AG08396 (cell line): Measurements from ENCODE around the gene LTF.

Experiments
- DNase-seq: peaks from one replicate; pipeline ENCODE4 v3.0.0; 2012; ENCODE audit warnings: low spot score, mixed read lengths

LTF gene

DNA sequence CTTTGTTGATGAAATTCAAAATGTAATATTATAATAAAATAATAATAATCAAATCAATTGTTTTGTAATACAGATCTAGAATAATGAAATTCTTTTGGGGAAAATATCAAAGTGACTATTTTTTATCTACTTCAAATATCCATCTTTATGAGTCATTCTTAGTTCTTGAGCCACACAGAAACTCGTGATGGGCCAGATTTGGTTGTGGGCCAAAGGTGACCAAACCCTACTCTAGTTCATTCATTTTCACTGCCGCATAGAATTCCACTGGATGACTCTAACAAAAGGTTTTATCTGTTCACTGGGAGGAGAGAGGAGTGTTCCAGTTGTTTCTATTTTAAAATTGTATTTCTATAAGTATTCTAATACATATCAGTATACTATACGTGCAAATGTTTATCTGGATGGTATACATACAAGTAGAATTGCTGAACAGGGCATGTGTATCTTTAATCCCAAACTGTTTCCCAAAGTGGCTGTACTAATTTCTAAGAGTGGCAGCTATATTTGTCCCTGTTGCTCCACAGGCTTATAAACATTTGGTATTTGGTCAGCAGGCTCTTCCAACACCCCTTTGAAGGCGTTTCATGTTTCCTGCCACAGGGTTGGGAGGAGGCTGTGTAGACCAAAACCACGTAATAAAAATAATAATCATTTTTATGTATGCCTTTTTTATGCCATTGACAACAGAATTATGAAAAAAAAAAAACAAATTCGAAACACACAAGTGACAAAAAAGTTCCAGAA lies 25.8 kb upstream of the LTF start:
- peak; percentile 52 for DNase-seq

- DNase-seq, result peak; percentile 43
These were observed 25.2 kb upstream of the LTF start for GRCh38 chr3:46489875-46490274.

DNA sequence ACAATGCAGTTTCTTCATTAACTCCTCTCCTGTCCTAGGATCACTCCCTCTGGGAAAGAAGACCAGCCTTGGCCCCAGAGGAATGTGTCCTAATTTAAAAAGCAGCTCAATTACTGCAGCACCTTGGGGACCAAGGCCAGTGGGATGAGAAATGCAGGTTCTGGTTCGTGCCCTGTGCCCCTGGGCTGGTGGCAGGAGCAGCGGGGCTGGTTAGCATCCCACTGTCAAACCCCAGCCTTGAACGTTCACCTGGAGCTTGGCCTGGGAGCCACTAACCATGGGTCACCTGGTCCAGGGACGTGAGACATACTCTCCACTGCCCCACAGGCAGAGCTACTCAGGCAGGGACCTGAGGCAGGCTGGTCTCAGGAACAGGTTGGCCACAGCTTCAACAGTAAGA lies 24.7 kb upstream of the LTF start:
- no peak for DNase-seq

DNA sequence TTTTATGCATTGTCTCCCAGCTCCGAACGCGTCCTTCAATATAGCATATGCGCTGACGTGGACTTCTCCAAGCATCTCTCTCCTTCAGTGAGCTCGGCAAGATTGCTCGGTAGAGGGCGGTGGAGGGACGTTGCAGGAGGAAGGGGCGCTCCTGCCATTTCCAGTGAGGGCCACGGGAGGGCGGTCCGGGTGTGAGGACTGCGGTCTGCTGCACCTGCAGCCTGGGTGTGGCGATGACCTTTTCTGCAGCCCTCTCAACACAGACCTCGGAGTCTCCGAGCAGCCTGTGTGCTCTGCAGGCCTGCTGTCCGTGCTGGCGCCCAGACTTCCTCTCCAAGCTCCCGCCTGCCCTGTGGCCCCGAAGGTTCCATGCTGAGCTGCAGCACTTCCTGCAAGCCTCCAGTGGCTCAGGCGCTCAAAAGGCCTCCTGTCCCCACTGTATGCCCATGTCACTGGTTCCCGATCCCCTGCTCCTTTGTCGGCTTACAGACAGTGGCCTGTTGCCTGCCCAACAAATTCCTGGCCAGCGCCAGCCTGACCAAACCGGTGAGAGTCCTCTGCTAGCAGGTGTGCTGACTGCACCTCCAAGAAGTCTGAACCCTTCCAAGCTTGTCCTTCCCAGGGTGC lies 24.1 kb upstream of the LTF start:
- peak; percentile 88 for DNase-seq

DNA sequence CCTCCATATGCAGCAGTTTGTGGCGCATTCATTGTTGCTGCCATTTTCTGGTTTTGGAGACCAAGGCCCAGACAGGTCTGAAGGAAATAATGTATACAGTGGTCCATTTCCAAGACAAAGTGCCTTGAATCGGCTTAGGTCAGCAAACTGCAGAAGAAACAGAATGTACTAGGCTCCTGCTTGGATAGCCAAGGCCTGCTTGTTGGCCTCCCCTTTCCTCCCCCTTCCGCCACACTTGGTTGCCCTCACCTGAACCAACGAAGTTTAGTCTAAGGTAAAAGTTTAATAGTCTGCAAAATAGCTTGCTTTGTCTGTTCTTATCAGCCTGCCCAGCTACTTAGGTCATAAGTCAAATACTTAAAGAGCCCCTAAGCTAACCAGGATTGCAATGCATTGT lies 21.1 kb upstream of the LTF start:
- DNase-seq, result no peak

DNA sequence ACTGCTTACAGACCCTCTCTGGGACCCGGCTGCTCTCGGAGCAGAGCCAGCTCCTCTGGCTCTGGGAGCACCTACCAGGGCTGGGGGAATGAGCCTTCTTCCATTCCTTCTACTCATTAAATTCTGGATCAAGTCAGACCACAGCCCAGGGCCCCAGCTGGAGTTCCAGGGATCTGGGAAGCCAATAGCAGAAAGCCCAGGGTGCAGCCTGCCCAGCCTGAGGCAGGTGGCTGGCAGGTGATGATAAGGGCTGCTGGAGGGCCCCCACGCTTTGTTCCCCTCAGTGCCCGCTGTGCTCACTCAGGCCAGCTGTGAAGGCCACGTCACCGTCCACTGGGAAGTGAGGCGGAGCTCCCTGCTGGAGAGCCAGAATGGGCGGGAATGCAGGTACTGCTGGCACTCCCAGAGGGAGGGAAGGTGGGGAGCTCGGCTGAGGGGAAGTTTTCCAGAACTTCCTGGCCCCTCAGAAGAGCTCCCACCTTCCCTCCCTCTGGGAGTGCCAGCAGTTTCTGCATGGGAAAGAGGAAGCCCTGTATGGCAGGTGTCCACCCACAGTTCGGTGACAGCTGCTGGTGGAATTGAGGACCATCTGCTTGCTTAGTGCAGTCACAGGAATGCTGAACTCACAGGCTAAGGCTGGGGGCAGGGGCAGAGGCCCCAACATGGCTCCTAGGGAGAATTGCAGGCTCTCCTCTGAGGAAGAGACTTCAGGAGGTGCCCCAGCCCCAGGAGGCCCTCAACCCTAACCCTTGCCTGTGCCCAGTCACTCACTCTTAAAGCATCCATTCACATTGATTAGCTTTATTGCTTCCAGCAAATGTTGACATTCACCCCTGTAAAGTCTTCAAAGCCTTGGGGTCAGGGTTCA lies 20.4 kb upstream of the LTF start:
- DNase-seq, result no peak

DNA sequence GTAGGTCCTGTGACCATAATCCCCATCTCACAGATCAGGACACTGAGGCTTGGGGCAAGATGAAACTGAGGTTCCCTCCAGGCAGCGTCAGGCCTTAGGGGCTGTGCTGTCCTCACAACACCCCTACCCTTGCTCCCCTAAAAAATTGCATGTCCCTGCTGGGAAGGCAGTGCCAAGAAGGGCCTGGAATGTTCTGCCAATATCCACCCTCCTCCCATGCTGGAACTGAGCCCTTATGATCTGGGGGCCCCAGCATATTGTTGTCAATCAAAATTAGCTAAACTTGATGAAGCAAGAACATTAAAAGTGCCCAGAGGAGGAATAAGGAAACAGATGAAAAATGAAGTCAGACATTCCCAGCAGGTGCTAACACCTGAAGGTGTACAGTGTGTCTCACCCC lies 19.7 kb upstream of the LTF start:
- DNase-seq, result no peak

DNA sequence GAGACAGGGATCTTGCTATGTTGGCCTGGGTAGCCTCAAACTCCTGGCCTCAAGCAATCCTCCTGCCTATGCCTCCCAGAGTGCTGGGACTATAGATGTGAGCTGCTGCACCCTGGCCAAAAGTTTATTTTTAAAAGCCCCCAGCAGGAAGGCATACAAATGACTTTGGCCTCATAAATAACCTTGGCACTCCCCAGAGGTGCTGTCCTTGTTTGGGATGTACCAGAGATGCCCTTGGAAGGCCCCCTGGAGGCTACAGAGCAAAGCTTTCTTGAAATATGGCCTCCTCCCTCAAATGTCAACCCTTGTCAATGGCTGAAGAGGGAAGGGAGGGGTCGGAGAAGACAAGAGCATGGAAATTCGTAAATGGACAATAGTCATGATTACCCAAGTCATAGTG lies 19.1 kb upstream of the LTF start:
- DNase-seq, result no peak

DNA sequence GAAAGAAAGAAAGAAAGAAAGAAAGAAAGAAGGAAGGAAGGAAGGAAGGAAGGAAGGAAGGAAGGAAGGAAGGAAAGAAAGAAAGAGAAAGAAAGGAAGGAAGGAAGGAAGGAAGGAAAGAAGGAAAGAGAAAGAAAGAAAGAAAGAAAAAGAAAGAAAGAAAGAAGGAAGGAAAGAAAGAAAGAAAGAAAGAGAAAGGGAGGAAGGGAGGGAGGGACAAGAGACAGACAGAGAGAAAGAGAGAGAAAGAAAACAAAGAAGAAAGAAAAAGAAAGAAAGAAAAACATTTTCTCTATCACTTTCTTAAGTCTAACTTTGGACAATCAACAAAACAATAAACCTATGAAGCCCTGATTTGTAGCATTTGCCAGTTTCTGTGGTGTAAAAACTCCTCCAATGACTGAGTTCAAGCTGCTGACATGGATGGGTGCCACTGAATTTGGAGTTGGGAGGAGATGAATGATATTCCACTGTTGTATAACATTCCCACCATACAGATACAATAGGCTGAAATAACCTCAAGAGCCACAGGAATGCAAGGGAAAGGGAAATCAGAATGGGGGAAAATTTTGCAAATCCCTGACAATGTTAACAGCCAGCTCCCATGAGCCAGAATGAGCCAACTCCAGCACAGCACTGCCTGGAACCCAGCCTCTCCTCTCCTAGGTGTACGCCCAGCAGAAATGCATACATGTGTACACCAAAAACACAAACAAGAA lies 18.1 kb upstream of the LTF start:
- DNase-seq, result no peak

DNA sequence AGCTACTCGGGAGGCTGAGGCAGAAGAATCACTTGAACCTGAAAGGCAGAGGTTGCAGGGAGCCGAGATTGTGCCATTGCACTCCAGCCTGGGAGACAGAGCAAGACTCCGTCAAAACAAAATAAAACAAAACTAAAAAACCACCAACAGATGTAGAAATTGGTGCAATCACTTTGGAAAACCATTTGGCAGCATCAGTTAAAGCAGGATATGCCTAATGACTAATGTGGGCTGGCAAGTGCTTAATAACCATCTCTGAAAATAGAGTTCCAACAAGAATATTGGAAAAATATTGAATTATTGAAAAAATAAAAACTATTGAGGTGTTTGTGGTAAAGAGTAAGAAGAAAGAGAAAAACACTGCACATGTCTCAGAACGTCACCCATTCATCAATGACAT lies 16.9 kb upstream of the LTF start:
- DNase-seq, result no peak

GRCh38 chr3:46480491-46481195 lies 15.9 kb upstream of the LTF start:
- DNase-seq, result no peak

GRCh38 chr3:46479696-46480095 lies 15.0 kb upstream of the LTF start:
- DNase-seq, result no peak

DNA sequence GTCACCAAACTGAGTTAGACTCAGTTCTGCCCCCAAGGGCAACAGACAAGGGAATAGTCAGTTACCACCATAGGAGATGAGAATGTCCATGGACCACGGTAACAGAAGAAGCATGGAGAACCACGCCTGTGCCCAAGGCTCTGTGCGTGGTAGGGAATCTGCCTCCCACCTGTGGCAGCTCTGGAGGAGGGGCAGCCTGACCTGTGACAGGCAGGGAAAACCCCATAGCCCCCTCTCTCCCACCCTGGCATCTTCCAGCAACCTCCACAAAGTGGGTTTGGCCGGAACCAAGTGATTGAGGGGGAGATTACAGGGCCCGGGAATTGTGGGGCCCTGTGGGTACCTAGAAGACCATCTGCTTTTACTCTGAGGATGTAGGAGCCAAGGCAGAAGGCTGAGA lies 14.3 kb upstream of the LTF start:
- DNase-seq, result no peak

- no peak for DNase-seq
These were observed 13.6 kb upstream of the LTF start for GRCh38 chr3:46478341-46478740.

- no peak for DNase-seq
These were observed 13.1 kb upstream of the LTF start for GRCh38 chr3:46477756-46478155.

DNA sequence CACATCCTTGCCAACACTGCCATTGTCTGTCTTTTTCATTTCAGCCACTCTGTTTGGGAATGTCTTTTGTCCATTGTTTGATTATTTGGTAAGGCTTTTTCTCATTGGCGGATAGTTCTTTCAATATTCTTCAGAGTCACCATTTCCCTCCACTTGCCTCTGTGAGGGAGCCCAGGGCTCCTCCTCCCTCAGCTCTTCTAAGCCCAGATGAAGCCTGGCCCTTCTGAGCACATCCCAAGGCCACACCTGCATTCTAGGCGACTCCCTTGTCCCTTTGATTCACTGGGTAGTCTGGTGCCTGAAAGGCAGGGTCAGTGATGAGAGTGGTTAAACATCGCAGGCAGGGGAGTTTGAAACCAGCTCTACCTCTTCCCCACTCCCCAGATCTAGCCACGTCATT lies 12.4 kb upstream of the LTF start:
- DNase-seq, result no peak

GRCh38 chr3:46472736-46473135 lies 8.0 kb upstream of the LTF start:
- no peak for DNase-seq

DNA sequence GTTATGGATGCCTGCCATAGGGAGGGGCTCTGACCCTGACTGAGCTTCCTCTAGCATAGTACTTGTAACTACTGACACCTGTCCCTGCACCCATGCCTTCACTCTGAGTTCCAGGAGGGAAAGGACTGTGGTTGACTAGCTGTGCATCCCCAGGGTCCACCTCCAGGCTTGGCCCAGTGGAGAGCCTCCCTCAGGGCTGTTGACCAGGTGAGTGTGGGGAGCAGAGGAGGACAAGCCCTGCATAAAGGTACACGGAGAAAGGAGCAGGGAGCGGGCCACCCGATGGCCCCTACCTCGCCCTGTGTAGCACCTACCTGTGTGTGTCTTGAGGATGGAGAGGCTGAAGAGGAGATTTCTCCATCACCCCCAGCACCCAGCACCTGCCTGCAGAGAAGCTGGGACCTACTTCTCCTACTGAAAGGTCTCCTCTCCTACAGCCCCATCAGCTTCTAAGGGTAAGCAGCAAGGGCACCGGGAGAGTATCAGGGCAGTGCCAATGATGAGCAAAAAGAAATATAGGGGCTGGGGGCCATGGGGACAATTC lies 6.7 kb upstream of the LTF start:
- DNase-seq, result no peak

DNA sequence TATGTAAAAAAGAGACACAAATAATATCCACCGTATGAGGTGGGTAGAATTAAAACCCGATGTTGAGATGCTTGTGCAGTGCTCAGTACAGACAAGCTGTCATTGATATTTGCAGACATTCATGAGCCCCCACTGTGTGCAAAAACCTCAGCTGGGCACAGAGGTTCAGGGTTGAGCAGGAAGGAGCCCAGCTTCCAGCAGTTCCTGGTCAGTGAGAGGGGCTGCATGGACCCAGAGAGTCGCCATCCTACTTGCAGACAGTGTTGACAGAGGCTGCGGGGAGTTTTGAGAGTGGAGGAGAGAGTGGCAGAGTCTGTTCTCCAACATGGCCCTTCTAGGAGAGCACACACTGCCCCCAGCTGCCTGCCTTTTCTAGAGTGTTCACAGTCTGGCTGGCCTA lies 6.1 kb upstream of the LTF start:
- DNase-seq, result no peak

GRCh38 chr3:46469680-46470357 lies 5.1 kb upstream of the LTF start:
- no peak for DNase-seq
